HepG2 (cell line): ENCODE data around the gene ALOXE3. TPM values are rescaled to one million over a fixed set of nuclear protein-coding genes. Genes with fewer than 3 reads are reported as not detected.

ENCODE experiments used
- ATAC-seq: fragments of 200-7000 bp; cut with Tn5 transposase; 3 replicates; pipeline ENCODE4 v1.9.1; 2020; ENCODE audit warnings: mild to moderate bottlenecking, moderate library complexity
- BruUV-seq: library from RNA; stranded (reverse); fragments of 400-500 nt; replicated peaks from 2 replicates; lab custom pipeline; 2021; lab: Mats Ljungman, UMichigan
- CTCF ChIA-PET: fragments of 300-600 bp; formaldehyde crosslinking; extraction: SDS; loops from one replicate; lab custom pipeline; 2021; ENCODE audit warnings: low total read pairs, inconsistent platforms, low intra/inter-chr PET ratio; lab: Yijun Ruan, JAX
- POLR2A ChIA-PET: fragments of 350-600 bp; sonication (Branson Sonifier 250); formaldehyde crosslinking; loops from one replicate; lab custom pipeline; 2020; ENCODE audit warnings: antibody characterized with exemption, inconsistent platforms; lab: Yijun Ruan, JAX
- DNase-seq: peaks from one replicate; pipeline ENCODE4 v3.0.0-alpha.2; 2015; ENCODE audit warnings: low spot score
- FAIRE-seq: peaks from 3 replicates; lab custom pipeline; 2011; peaks lifted over from hg19 to GRCh38; lab: Jason Lieb, UNC
- H2AFZ ChIP-seq: one replicate; pipeline ENCODE4 v1.6.1; 2011; ENCODE audit warnings: low read length, inconsistent platforms
- H3K27ac ChIP-seq: fragments of 300-600 bp; 3 replicates; pipeline ENCODE4 v1.8.0; 2011; ENCODE audit warnings: mixed run types, mild to moderate bottlenecking, mixed read lengths, low read length, inconsistent platforms; ENCODE audit not compliant: insufficient read depth; ENCODE audit errors: extremely low read length
- H3K27me3 ChIP-seq, 2 experiments: fragments of 200-600 bp in 1 of 2; 2 replicates in 1 of 2; 3 replicates in 1 of 2; pipeline versions ENCODE4 v1.6.0 to v1.8.0; 2011; ENCODE audit warnings: low read length in 2 of 2, mild to moderate bottlenecking in 2 of 2, moderate library complexity in 2 of 2, inconsistent platforms in 1 of 2; ENCODE audit not compliant: insufficient read depth in 2 of 2, control insufficient read depth in 1 of 2
- H3K36me3 ChIP-seq, 2 experiments: fragments of 200-600 bp in 1 of 2; replicated peaks in 1 of 2; 2 replicates in 1 of 2; 3 replicates in 1 of 2; pipeline versions ENCODE4 v1.5.1 to v1.8.0; 2011; ENCODE audit warnings: low read length in 2 of 2, inconsistent platforms in 1 of 2; ENCODE audit not compliant: insufficient read depth in 2 of 2, control insufficient read depth in 1 of 2
- H3K4me1 ChIP-seq: 2 replicates; pipeline ENCODE4 v1.5.1; 2012; ENCODE audit warnings: low read length, inconsistent platforms; ENCODE audit not compliant: insufficient read depth
- H3K4me2 ChIP-seq: 2 replicates; pipeline ENCODE4 v1.6.0; 2011; ENCODE audit warnings: low read depth, low read length, inconsistent platforms
- H3K4me3 ChIP-seq, 3 experiments: fragments of 200-600 bp in 1 of 3; sonication (generic), shearing (Covaris generic) in 1 of 3; replicated peaks in 1 of 3; 2 replicates each; pipeline ENCODE4 v1.5.1; 2011 to 2016; ENCODE audit warnings: low read length in 3 of 3, inconsistent platforms in 2 of 3, low read depth in 2 of 3, mild to moderate bottlenecking in 2 of 3, control low read depth in 1 of 3, mixed read lengths in 1 of 3; ENCODE audit not compliant: insufficient read depth in 1 of 3
- H3K79me2 ChIP-seq: one replicate; pipeline ENCODE4 v1.6.1; 2011; ENCODE audit warnings: low read length, inconsistent platforms; ENCODE audit not compliant: insufficient read depth
- H3K9ac ChIP-seq: 2 replicates; pipeline ENCODE4 v1.6.0; 2011; ENCODE audit warnings: mild to moderate bottlenecking, low read depth, low read length, inconsistent platforms; ENCODE audit not compliant: insufficient read depth
- H3K9me3 ChIP-seq: 2 replicates; pipeline ENCODE4 v1.5.1; 2012; ENCODE audit warnings: mild to moderate bottlenecking, low read length
- H4K20me1 ChIP-seq: 2 replicates; pipeline ENCODE4 v1.6.0; 2011; ENCODE audit warnings: inconsistent platforms, mild to moderate bottlenecking, low read length, moderate library complexity; ENCODE audit not compliant: insufficient read depth
- FOXM1 ChIP-seq: sonication (generic); formaldehyde crosslinking; IDR thresholded peaks from 2 replicates; pipeline ENCODE4 v1.5.0; 2020; ENCODE audit warnings: missing genetic modification reagents
- IKZF1 ChIP-seq: fragments of 450-650 bp; IDR thresholded peaks from 2 replicates; pipeline ENCODE4 v1.7.1; 2016
- KDM4B ChIP-seq: sonication (generic); formaldehyde crosslinking; IDR thresholded peaks from 2 replicates; pipeline ENCODE4 v1.4.0; 2020; ENCODE audit warnings: missing genetic modification reagents
- NR2F6 ChIP-seq, 2 experiments: IDR thresholded peaks; 2 replicates each; pipeline ENCODE4 v1.6.1; 2016; ENCODE audit warnings: antibody characterized with exemption in 1 of 2, mild to moderate bottlenecking in 1 of 2
- SP1 ChIP-seq, 2 experiments: fragments of 450-650 bp in 1 of 2; sonication (generic) in 1 of 2; formaldehyde crosslinking in 1 of 2; IDR thresholded peaks; 2 replicates each; pipeline versions ENCODE4 v1.4.0 to v1.6.1; 2016 to 2020; ENCODE audit warnings: missing genetic modification reagents in 1 of 2
- STAG1 ChIP-seq: sonication (generic); formaldehyde crosslinking; IDR thresholded peaks from 2 replicates; pipeline ENCODE4 v1.4.0; 2020; ENCODE audit warnings: missing genetic modification reagents
- THYN1 ChIP-seq: sonication (generic); formaldehyde crosslinking; IDR thresholded peaks from 2 replicates; pipeline ENCODE4 v1.8.1; 2023; ENCODE audit warnings: low read depth, mild to moderate bottlenecking, moderate library complexity, missing genetic modification reagents, borderline replicate concordance
- ZBTB42 ChIP-seq: sonication (generic); formaldehyde crosslinking; IDR thresholded peaks from 2 replicates; pipeline ENCODE4 v1.5.0; 2020; ENCODE audit warnings: mild to moderate bottlenecking, missing genetic modification reagents
- ZNF205 ChIP-seq: IDR thresholded peaks from 2 replicates; pipeline ENCODE4 v1.6.1; 2018; ENCODE audit warnings: missing biosample characterization, missing genetic modification reagents
- ZNF468 ChIP-seq: sonication (generic); formaldehyde crosslinking; IDR thresholded peaks from 2 replicates; pipeline ENCODE4 v1.8.0; 2022; ENCODE audit warnings: mild to moderate bottlenecking, moderate library complexity, missing genetic modification reagents
- ZNF775 ChIP-seq: sonication (generic); formaldehyde crosslinking; IDR thresholded peaks from 2 replicates; pipeline ENCODE4 v1.4.0; 2020; ENCODE audit warnings: missing genetic modification reagents, mild to moderate bottlenecking, moderate library complexity, borderline replicate concordance
- ZNF883 ChIP-seq: sonication (generic); formaldehyde crosslinking; IDR thresholded peaks from 2 replicates; pipeline ENCODE4 v1.5.1; 2020; ENCODE audit warnings: mild to moderate bottlenecking, missing genetic modification reagents; ENCODE audit errors: not compliant biosample characterization
- WGBS: methylation state at CpG from one replicate; pipeline ENCODE4 v1.1.6; 2017; ENCODE audit warnings: low lambda C conversion rate; 5-methylcytosine and 5-hydroxymethylcytosine counted together
- in situ Hi-C: cut with HindIII; loops from 2 replicates; pipeline ENCODE4 v1.10.0; 2017; ENCODE audit warnings: low pct_unique_long_range_greater_than_20kb; ENCODE audit not compliant: extremely low pct_ligation_motif_present
- intact Hi-C: fragments of 100-400 bp; cut with micrococcal nuclease; formaldehyde crosslinking; loops from one replicate; pipeline ENCODE4 v1.10.0; 2022; ENCODE audit not compliant: unreplicated experiment
- polyA plus RNA-seq, 8 experiments: library from polyadenylated mRNA; depleted of rRNA in 3 of 8; stranded (reverse) in 7 of 8; unstranded in 1 of 8; fragments of >200 nt; fragmentation: Illumina TruSeq in 4 of 8; extraction: Trizol in 4 of 8; gene quantifications; 2 replicates each; pipeline versions ENCODE4 v1.2.1 to v1.2.3, GENCODE V29; 2011 to 2016; ENCODE audit warnings: low read depth in 4 of 8, missing spikeins in 1 of 8, mixed read lengths in 1 of 8; ENCODE audit not compliant: insufficient read depth in 1 of 8
- total RNA-seq, 5 experiments: library from RNA; depleted of rRNA; stranded (reverse); fragments of >200 nt; fragmentation: Illumina TruSeq; extraction: Trizol; gene quantifications; 2 replicates each; pipeline ENCODE4 v1.2.3, GENCODE V29; 2016; ENCODE audit warnings: low read depth in 1 of 5
- TF ChIP-seq, protein P1 (sequence below): sonication (generic); formaldehyde crosslinking; IDR thresholded peaks from 2 replicates; pipeline ENCODE4 v1.8.1; 2023; ENCODE audit warnings: mild to moderate bottlenecking, inconsistent platforms, moderate library complexity, missing genetic modification reagents, borderline replicate concordance
- TF ChIP-seq, protein P2 (sequence below): IDR thresholded peaks from 2 replicates; pipeline ENCODE4 v1.6.1; 2016; ENCODE audit warnings: mild to moderate bottlenecking, missing biosample characterization, missing genetic modification reagents

Gene ALOXE3
- total and polyA plus RNA-seq, 2 of the 13 experiments (the other 11 are each of a cell fraction or from before 2014, with no cell fraction given) = 0.07 TPM; not detected in 1

DNA sequence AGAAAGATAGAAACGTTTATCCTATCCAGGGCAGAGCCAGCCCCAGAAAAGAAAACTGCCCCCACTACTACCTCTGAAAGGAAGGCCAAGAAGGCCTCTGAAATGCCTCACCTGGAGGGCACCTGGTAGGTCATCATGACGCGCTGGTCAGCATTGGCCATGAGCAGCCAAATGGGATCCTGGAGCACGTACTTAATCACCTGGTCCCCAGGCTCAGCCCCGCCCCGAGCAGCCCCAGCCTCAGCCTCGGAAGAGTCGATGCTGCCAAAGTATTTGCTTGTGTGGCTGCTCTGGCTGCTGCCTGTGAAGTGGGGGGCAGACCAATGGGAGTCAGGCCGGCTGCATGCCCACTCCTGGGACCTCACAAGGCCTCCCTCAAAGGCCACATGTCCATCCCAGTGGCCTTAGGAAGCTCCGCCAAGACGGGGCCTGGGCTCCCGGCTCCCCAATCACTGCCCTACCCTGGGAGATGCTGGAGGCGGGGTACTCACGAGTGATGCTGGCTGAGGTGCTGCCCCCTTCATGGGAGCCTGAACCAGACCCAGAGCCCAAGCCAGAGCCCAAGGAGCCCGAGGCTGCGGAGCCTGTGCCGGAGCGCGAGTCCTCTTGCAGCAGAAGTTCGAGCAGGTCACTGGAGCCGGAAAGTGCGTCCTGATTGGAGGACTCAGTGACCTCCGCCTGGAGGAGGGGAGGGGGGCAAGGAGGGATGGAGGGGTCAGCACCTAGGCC lies 24.0 kb upstream of the ALOXE3 start:
- Histone ChIP-seq H3K27me3 (no peaks in the 10 kb centered on the region; a peak in 1 of 5 replicates), H3K4me3 (no peak overlapping the region), H3K27ac (no peak overlapping the region), H3K9me3 (no peaks in the 10 kb centered on the region), H3K36me3 (peaks cover 13 to 25% of the 10 kb centered on the region in 2 experiments; a peak in 4 of 5 replicates), H3K9ac (no peak overlapping the region), H3K79me2 (no peaks in the 10 kb centered on the region), H4K20me1 (0 out of 2 replicates have a peak, but pooled peaks cover 3% of the 10 kb centered on the region), H2AFZ (no peak overlapping the region), H3K4me2 (no peak overlapping the region), H3K4me1 (peaks cover 19% of the 10 kb centered on the region)
- TF ChIP-seq, protein P1, sequence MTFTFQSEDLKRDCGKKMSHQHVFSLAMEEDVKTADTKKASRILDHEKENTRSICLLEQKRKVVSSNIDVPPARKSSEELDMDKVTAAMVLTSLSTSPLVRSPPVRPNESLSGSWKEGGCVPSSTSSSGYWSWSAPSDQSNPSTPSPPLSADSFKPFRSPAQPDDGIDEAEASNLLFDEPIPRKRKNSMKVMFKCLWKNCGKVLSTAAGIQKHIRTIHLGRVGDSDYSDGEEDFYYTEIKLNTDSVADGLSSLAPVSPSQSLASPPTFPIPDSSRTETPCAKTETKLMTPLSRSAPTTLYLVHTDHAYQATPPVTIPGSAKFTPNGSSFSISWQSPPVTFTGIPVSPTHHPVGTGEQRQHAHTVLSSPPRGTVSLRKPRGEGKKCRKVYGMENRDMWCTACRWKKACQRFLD (CRISPR knock-in tag) = no peak
- TF ChIP-seq ZBTB42 = no peak
- TF ChIP-seq SP1 (IDR thresholded peaks at IDR 0.05) = no peak
- no peak for TF ChIP-seq SP1 (CRISPR knock-in tag; IDR thresholded peaks at IDR 0.05)
- ChIA-PET CTCF (no interaction called here), POLR2A (interaction anchor here (1.0 to 3.2 kb wide), 2 partner anchors 12 to 18 kb away, joined by 3 to 18 read pairs; no protein-coding TSS in a partner anchor)
- intact Hi-C loops = no loop called here
- in situ Hi-C loops = no loop called here
- WGBS = 92% methylated on average over 13 of the region's 23 CpGs
- no peak for DNase-seq
- no peak for FAIRE-seq
- no TSS peak for BruUV-seq
- no peak for ATAC-seq

DNA sequence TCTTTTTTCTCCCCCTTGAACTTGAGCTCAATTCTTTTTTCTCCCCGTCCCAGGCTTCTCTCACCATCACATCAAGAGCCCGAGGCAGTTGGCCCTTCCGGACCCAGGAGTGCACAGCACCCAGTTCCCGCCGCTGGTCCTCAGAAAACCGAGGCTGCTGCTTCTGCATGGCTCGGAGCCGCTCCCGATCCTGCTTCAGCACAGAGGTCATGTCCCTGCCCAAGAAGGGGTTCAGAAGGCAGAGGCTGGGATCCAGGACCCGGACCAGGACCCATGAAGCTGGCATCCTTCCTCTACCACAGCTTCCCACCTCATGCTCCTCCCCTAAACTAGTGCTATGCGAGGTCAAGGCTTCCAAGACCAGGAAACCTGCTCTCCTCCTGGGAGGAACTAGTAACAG lies 23.4 kb upstream of the ALOXE3 start:
- POLR2A ChIA-PET = interaction anchor here (1.0 to 3.2 kb wide), 3 partner anchors 12 to 22 kb away, joined by 3 to 18 read pairs (median 4); no protein-coding TSS in a partner anchor
- CTCF ChIA-PET = no interaction called here
- BruUV-seq = no TSS peak
- ATAC-seq (no peak), FAIRE-seq (no peak), DNase-seq (no peak)
- Histone ChIP-seq H3K79me2 (no peaks in the 10 kb centered on the region), H3K4me3 (no peak overlapping the region), H3K27ac (no peak overlapping the region), H3K4me2 (no peak overlapping the region), H2AFZ (no peak overlapping the region), H4K20me1 (0 out of 2 replicates have a peak, but pooled peaks cover 3% of the 10 kb centered on the region), H3K36me3 (peaks cover 10 to 23% of the 10 kb centered on the region in 2 experiments; a peak in 4 of 5 replicates), H3K27me3 (no peaks in the 10 kb centered on the region; a peak in 1 of 5 replicates), H3K9ac (no peak overlapping the region), H3K4me1 (peaks cover 25% of the 10 kb centered on the region), H3K9me3 (no peaks in the 10 kb centered on the region)
- intact Hi-C loops (no loop called here), in situ Hi-C loops (no loop called here)
- 92% methylated on average over 11 of the region's 11 CpGs for WGBS
- TF ChIP-seq ZNF883 = no peak
- no peak for TF ChIP-seq IKZF1
- no peak for TF ChIP-seq ZNF775
- no peak for TF ChIP-seq STAG1 (CRISPR knock-in tag)
- TF ChIP-seq, protein P2, sequence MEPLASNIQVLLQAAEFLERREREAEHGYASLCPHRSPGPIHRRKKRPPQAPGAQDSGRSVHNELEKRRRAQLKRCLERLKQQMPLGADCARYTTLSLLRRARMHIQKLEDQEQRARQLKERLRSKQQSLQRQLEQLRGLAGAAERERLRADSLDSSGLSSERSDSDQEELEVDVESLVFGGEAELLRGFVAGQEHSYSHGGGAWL (CRISPR knock-in tag) = no peak
- no peak for TF ChIP-seq KDM4B
- no peak for TF ChIP-seq NR2F6 (IDR thresholded peaks at IDR 0.05)
- no peak for TF ChIP-seq NR2F6 (CRISPR knock-in tag; IDR thresholded peaks at IDR 0.05)
- TF ChIP-seq THYN1 (CRISPR knock-in tag) = no peak
- no peak for TF ChIP-seq ZNF468
- TF ChIP-seq ZNF205 (CRISPR knock-in tag) = no peak
- no peak for TF ChIP-seq FOXM1 (CRISPR knock-in tag)
